AML-193 (cell line): ENCODE measurements around the gene PXDN.
"Not testable (repeated sequence)": the region's sequence is repeated elsewhere in the genome, so short reads cannot be mapped to it uniquely, and the experiment has no call there.

Experiments
- DNase-seq, 2 experiments: peaks; one replicate each; lab custom pipeline; 2025; lab: John Stamatoyannopoulos, UW

Gene PXDN

DNA sequence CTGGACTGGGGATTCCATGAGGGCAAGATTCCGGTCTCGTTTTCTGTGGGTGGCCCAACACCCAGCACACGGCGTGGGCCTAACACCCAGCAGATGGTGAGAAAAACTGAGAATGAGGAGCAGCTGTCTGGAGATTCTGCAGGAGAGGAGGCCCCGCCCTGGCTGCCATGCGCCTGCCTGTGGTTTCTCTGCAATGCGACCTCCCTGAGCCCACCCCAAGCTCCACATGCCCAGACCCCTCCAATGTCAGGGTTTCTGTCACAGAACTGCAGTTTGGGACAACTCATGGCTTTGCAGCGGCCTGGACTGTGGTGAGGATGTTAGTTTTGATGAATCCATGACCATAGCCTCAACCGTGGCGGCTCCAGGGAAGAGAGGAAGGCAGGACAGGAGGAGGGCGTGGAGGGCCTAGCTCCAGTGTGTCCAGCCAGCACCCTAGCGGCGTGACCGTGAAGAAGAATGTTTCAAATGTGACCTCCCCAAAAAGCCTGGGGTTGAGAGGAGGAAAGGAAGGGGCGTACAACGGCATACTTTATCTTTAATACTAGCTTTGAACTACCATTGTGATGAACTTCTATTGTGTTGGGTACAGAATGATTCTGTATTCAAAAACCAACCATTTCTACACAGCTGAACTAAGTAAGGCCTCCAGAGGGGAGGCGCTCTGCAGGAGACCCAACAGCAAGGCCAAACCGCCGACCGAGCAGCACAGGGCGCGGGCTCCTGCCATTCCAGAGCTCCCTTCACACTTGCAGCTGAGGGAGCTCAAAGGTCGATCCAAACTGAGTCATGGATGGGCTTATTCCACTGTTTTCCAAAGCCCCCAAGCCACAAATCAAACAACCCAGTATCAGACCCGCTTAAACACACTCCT lies 3.4 kb downstream of the PXDN start:
- DNase-seq = no peak

DNA sequence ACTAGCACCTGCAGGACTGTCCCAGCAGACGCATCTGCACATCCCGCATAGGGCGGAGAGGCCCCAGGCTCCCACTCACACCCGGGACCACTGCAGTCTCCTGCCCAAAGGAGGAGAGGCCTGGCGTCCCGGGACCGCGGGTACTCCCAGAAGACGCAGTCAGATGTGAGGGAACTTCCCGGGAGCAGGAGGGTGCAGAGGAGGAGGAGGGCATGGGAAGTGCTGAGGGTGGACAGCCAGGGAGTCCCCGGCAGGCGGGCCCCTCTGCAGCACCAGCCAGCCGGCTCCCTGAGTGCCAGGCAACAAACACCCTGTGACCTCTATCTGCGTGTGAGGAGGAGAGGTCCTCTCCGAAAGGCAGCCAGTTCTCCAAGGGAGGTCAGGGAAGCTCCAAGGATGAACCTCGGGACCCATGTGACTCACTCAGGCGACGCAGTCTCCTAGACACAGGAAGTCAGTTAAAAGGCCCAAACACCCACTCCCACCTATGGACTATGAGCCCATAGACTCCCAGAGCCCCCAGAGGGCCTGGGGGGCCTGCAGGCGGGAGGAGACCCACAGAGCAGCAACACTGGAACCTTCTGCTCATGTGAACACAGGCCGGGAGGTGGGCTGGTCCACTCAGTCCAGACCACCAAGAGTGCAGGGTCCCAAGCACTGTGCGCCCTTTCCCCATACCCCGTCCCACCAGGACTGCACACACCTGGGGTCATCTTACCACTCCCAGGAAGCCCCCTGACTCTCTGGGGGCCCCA lies 4.2 kb downstream of the PXDN start:
- no peak for DNase-seq

DNA sequence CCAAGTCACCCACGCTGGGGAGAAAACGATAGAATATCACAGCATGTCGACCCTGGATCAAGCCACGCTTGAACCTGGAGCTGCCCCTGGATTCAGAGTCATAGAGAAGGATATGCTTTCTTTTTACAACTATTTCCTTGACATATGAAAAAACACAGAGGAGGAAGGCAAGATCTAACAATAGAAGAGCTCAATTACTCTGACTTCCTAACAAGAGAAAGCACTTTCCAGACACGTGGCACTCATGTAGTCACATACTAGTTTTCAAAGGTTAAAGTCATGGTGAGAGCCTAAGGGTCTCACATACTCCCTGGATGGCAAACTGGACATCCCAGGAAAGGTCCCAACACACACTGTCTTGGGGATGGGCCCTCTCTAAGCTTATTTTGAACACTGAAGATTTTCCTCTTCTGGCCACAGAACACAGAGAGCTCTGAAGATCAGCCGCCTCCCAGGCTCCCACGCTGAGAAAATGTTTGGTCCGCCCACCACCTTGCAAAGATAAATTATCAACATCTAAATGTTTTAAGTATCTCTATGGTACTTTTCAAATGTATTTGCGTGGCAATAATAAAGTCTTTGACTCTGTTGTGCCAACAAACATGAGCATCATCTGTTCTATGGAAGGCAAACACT lies 4.9 kb downstream of the PXDN start:
- no peak for DNase-seq

DNA sequence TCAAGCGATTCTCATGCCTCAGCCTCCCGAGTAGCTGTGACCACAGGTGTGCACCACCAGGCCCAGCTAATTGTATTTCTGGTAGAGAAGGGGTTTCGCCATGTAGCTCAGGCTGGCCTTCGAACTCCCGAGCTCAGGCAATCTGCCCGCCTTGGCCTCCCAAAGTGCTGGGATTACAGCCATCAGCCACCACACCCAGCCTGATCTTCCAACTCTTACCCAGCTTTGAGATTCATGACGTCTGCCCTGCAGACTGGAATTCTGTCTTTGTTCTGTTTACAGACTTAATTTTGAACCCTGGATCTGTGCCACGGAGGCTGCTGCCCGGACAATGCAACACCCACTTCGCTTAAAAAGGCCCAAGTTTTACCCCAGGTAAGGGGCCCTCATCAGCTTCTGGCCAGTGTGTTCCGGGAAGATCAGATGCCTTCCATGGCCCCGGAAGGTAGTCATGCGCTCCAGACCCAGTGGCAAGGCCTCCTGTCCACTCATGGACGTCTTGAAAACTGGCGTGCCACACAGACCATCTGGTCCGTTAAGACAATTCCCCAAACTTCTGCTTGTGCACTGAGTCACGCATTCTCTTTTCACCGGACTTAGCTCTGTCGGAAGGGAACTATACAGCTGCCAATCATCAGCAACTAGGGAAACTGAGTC lies 5.5 kb downstream of the PXDN start:
- DNase-seq = no peak

DNA sequence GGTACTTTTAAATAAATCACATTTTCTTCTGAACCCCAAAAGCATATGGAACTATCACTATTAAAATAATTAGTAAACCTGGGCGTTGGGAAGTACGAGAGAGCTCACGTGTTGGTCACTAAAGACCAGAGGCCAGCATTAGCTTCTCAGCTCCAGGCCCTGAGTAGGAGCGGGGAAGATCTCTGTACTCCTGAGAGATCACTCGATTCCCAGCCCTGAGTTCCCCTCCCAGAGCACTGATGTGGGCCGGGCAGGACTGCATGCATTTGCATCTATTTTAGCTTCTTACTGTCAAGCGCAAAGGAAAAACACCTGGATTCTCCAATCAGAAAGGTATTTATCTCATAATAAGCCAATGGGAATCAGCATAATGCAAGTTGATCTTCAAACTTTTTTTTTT lies 6.2 kb downstream of the PXDN start:
- DNase-seq = no peak

DNA sequence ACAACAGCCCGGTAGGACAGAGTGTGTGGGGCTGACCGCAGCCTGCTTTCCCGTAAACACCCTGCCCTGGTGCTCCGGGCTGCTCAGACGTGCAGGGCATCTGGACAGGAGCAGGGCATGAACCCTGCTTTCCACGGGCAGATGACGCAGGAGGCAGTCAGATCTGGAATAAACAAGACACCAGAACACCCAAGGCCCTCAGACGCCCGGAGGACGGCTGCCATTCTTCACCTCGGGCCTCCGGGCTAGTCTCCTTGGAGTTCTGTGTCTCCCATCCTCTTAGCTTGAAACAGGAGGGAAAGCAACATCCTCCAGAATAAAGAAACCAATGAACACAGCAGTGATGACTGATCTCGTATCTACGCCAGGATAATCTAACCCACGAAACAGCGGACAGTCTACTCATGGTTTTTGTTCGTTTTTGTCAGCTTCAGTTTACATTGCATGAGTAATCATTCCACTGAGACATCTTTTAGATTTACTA lies 7.3 kb downstream of the PXDN start:
- DNase-seq = no peak

DNA sequence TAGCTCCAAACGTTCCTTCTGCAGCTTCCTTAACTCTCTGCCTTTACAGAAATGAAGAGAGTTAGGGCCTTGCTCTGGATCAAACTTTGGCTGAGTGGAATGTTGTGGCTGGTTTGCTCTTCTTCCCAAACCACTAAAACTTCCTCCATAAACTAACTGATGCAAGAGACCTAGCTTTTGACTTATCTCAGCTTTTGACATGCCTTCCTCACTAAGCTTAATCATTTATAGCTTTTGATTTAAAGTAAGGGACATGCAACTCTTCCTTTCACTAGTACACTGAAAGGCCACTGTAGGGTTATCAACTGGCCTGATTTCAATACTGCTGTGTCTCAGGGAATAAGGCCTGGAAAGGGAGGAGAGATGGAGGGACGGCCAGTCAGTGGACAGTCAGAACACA lies 8.3 kb downstream of the PXDN start:
- DNase-seq = no peak

DNA sequence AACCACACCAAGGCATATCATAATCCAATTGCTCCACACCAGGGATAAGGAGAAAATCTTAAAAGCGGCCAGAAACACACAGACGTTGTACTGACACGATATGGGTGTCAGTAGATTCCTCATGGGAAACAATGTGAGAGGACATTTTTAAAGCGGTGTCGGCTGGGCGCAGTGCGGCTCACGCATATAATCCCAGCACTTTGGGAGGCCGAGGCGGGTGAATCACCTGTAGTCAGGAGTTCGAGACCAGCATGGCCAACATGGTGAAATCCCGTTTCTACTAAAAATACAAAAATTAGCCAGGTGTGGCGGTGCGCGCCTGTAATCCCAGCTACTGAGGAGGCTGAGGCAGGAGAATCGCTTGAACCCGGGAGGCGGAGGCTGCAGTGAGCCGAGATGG lies 11.0 kb downstream of the PXDN start:
- DNase-seq = not testable (repeated sequence)

DNA sequence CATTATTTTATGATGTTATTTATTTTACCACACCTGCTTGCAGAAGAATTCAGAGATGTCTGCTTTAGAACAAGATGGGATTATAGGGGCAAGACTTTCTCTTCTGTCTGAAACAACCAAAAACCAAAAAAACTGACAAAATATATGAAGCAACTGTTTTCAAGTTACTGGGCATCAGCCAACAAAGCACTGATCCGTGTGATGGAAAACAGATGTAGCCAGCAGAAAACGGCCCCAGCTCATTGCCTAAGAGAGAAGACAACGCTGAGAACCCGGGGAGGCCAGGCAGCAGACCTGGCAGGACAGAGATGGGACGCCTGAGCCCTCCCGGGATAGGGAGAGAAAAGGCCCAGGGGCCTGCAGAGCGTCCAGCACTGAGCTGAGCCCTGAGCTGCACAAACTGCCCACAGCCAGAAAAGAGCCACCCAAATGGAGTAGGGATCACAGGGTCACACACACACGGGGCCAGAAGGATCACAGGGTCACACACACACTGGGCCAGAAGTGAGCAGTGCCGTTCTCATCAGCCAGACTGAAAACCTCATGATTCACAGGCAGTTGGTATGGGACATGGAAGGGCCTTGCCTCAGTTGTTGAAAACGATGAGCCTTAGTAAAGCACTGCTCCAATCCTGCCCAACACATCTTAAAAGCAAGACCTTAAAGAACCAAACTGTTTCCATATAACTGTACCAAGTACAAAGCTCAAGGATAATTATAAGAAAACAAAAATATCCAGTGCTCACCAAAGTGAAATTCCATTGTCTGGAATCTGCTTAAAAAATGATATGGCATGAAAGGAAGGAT lies 12.1 kb downstream of the PXDN start:
- DNase-seq = no peak

DNA sequence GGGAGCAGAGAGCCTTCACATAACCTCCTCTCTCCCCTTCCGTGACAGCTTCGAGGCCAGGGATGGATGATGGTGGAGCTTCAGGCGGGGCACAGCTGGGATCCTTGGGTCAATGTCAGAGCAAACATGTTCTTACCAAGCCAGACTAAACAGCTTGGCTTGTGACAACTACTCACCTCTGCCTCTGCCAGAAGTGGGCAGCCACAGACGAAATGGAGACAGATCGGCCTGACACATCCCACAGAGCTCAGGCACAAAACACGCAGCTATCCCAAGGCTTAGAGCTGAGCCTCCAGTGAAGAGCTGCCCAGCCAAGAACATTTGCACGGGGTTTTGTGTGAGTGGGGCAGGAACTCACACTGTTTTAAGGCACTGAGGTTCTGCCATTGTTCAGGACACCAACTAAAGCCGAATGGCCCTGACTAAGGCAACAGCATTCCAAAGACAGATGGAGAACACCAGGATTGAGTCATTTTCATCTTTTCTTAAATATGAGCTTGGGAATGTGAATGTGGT lies 12.8 kb downstream of the PXDN start:
- no peak for DNase-seq

DNA sequence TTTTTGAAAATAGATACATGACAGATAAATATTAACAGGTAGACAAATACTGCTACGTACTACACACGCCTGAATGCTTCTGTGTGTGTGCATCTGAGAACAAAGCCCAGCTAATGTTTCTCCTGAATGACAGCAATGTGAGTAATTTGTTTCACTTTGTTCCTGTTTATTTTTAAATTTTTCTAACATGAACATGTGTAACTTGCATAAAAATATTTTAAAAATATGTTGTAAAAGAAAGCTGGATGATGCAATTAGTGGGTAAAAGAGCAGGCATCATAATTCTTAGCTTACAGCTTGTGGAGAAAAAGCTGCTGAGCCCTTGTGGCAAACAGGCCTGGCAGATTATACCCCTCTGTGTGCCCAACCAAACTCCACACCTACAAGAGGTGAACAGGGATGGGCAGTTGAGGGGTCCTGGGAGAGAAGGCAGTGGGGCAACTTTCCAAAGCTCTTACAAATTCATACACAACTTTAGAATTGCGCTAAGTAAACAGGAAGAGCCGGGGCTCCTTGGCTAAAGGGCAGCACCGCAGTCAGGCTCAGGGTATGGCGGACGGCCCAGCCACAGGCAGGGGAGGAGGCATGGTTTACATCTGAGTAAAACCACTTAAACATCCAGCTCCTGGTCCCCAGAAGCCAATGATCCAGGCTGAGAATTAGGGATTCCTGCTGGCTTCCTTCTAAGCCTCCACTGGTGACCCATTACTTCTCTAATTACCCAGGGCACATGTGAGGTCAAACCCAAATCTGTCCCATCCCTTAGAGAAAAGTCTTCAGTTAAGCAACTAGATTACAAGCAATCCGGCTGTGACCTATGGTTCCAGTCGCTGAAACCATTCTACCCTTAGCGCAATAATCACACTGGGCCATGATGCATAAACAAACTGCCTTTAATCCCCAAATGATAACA lies 14.0 kb downstream of the PXDN start:
- DNase-seq = no peak

DNA sequence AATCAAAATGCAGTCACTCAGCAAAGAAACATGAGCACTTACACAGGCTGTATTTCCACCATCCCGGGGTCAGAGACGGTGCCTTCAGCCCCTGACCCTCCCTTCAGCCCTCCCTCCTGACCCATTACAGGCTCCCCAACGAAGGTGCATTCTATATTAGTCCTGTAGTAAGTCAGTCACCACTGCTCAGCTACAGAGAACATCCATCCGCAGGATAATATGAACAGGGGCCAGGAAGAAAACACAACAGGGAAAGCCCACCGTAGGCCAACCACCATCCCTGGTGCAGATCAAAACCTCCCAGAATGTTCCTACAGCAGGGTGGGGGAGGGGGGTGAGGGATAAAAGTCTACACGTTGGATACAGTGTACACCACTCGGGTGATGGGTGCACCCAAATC lies 15.1 kb downstream of the PXDN start:
- DNase-seq = no peak

DNA sequence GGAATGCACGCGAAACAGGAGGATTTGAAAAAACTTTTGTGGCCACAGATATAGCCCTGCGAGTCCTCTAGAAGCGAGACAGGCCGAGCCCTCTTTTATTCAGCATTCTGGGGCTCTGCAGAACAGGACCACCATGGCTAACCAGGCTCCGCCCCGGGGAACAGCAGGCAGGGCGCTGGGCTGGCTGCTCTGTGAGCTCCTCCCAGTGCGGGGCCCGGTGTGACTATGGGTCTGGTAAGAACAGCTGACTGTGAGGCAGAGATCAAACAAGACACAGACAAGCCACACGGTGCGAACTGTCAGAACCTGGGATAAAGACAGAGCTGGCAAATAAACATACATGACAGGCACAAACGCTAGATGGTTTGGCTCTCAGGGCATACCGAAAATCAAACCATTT lies 15.5 kb downstream of the PXDN start:
- no peak for DNase-seq

DNA sequence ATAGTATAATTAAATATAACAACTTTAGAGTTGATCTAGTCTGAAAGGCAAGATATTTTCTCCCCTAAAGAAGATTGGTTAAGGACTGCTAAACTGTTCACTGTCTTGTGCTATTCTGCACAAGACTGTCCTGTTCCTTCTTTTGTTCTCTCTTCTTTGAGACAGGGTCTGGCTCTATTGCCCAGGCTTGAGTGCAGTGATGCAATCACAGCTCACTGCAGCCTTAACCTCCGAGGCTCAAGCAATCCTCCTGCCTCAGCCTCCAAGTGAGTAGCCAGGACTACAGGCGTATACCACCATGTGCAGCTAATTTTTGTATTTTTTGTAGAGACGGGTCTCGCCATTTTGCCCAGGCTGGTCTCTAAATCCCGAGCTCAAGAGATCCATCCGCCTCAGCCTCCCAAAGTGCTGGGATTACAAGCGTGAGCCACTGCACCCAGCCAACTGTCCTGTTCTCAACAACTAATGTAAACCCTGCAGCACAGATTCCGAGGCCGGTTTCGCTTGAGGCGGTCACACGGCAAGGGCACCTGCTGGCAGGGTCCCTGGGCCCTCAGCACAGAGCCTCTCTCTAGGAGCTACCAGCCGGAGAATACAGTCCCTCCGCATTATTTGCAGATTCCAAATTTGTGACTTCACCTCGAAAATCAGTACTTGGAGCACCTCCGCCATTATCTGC lies 16.4 kb downstream of the PXDN start:
- DNase-seq = no peak

DNA sequence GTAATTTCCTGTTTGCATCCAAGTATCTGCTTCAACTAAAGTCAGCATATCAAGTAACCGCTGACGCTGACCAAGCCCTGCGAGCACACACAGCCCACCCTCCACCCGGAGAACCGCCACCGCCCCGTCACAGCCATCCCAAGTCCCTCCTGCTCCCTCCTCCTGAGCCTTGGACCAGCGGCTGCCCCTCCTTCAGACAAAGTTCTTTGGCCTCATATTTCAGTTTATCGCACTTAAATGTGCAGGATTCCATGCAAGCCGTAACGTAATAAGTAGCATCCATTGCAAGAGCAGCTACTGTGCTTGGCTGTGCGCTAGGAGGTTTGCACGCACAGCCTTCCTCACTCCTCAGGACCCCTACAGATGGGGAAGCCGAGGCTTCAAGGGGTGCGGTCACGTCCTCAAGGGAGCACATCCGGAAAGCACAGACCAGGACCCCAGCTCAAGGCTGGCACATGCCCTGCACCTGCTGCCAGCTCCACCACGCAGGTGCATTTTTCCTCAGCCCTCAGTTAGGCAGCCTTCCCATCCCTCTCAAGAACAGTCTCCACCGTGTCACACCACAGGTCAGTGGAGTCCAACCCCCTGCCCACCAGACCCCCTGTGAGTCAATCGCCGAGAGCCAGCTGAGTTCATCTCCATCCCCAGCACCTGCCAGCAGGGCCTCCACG lies 17.1 kb downstream of the PXDN start:
- no peak for DNase-seq

DNA sequence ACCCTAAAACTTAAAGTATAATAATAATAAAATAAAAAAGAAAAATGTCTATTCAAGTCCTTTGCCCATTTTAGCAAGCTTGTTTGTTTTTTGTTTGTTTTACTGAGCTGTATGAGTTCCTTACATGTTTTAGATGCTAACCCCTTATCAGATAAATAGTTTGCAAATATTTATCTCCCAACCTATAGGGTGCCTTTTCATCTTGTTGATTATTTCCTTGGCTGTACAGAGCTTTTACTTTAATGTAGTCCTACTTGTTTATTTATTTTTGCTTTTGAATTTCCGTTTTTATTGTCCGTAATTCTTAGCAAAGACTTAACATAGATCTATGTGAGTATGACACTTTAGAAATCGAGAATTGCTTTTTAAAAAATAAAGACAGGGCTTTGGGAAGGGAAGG lies 17.8 kb downstream of the PXDN start:
- no peak for DNase-seq

DNA sequence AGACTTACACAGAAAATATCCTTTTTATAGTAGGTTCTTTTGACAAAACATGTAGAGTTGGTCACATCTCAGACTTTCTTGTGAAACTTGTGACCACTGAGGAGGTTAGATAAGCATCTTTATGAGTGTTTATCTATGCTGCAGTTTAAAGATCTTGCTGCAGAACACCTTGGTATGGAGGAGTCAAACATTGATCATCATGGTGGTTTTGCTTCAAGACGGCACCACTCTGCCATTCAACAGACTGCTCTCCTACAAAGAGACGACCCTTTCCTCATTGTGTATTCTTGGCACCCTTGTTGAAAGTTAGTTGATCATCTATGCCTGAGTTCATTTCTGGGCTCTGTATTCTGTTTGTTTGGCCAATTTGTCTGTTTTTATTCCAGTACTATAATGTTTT lies 20.0 kb downstream of the PXDN start:
- DNase-seq = not testable (repeated sequence)

DNA sequence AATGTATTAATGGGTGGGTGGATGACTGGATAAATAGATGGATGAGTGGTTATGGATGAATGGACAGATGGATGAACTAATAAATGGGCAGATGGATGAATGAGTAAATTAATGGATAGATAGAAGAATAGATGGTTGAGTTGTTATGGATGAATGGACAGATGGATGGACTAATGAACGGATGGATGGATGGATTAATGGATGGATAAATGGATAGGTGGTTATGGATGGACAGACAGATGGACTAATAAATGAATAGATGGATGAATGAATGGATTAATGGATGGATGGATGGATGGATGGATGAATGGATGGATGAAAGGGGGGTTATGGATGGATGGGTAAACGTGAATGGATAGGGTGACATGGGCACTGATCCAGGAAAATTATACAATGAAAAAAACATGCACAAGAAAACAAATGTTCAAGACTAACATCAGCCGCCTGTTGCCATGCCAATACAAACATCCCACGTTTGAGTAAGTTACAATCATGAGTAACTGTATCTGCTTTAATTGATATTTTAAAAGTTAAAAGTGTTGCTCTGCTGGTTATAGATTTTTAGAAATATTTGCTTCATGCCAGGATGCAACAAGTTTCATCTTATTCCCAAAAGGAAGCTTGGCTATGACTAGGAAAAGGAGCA lies 20.8 kb downstream of the PXDN start:
- DNase-seq = no peak
